ENCODE data around the gene PTPRN2. TPM values are rescaled to one million over a fixed set of nuclear protein-coding genes. Genes with fewer than 3 reads are reported as not detected.
"Not testable (repeated sequence)": the region's sequence is repeated elsewhere in the genome, so short reads cannot be mapped to it uniquely, and the experiment has no call there.

Gene PTPRN2
- total RNA-seq, 1 donor from 2014 or later: 11.4 TPM

DNA sequence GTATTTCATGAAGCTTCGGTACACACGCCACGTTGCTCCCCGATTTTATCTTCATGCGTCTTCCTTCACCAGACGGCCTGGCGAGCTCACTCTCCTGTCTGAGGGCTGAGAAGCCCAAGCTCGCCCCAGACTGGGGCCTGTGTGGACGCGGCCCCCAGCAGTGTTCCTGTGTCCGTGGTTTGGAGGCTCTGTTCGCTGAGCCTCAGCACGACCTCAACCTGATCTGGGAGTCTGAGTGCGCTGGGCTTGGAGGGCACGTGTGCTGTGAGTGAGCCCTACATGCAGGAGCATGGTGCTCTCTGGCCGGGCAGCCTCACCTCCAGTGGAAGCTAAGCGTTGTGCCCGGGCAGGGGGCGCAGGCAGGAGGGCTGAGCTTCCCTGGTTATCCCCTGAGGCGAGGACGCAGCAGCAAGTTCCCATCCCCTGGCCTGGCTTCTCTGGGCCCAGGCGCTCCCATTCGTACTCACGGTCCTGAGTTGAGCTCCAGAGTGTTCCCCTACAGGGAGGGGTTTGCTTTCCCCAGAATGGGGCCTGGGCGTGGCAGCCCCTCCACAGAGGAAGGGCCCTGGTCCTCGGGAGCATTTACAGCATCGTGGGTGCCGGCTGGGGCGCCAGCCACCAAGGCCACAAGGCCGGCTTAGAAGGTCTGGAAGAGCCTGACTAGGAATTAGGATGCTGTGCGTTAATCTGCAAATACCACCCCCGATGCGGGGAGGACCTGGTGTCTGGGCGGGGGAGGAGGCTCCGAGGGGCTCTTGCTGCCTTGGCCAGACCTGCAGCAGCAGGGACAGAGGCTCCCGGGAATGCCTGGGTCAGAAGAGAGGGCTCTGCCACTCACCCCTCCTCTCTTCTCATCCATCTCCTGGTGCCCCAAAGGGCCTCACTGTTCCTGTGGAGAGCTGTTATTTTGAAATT, 850.2 kb downstream of the PTPRN2 start:
- no peaks in the 10 kb centered on the region for H3K9me3 Mint-ChIP-seq (ENCODE audit: low read depth)
- no peak for DNase-seq (ENCODE audit: low spot score, unreplicated experiment)
- TF ChIP-seq, protein P1, sequence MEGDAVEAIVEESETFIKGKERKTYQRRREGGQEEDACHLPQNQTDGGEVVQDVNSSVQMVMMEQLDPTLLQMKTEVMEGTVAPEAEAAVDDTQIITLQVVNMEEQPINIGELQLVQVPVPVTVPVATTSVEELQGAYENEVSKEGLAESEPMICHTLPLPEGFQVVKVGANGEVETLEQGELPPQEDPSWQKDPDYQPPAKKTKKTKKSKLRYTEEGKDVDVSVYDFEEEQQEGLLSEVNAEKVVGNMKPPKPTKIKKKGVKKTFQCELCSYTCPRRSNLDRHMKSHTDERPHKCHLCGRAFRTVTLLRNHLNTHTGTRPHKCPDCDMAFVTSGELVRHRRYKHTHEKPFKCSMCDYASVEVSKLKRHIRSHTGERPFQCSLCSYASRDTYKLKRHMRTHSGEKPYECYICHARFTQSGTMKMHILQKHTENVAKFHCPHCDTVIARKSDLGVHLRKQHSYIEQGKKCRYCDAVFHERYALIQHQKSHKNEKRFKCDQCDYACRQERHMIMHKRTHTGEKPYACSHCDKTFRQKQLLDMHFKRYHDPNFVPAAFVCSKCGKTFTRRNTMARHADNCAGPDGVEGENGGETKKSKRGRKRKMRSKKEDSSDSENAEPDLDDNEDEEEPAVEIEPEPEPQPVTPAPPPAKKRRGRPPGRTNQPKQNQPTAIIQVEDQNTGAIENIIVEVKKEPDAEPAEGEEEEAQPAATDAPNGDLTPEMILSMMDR (IDR thresholded peaks at IDR 0.05; ENCODE audit: unreplicated experiment): no peak
- peaks cover 4% of the 10 kb centered on the region for H3K4me1 Mint-ChIP-seq (ENCODE audit: low read depth)
- H3K4me3 Mint-ChIP-seq (ENCODE audit: low read depth): no peak overlapping the region
- H3K27me3 Mint-ChIP-seq: peaks cover 56% of the 10 kb centered on the region
- H3K36me3 Mint-ChIP-seq (ENCODE audit: insufficient read depth): peaks cover 2% of the 10 kb centered on the region
- H3K27ac Mint-ChIP-seq: peak overlapping the region; percentile 85

DNA sequence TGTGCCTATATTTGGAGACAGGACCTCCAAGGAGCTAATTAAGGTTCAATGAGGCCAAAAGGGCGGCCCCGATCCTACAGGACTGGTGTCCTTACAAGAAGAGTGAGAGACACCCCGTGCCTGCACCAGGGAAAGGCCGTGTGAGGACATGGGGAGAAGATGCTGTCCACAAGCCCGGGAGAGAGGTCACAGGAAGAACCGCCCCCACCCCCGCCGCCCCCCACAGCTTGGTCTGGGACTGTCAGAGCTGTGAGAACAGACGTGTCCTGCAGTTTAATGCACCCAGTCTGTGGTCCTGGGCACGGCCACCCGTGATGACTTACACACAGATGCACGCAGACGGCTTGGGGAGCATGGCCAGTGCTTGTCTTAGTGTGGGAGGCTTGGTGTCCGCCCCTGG, 851.3 kb downstream of the PTPRN2 start:
- H3K4me1 Mint-ChIP-seq (ENCODE audit: low read depth): peaks cover 4% of the 10 kb centered on the region
- peaks cover 2% of the 10 kb centered on the region for H3K36me3 Mint-ChIP-seq (ENCODE audit: insufficient read depth)
- no peak for DNase-seq (ENCODE audit: low spot score, unreplicated experiment)

DNA sequence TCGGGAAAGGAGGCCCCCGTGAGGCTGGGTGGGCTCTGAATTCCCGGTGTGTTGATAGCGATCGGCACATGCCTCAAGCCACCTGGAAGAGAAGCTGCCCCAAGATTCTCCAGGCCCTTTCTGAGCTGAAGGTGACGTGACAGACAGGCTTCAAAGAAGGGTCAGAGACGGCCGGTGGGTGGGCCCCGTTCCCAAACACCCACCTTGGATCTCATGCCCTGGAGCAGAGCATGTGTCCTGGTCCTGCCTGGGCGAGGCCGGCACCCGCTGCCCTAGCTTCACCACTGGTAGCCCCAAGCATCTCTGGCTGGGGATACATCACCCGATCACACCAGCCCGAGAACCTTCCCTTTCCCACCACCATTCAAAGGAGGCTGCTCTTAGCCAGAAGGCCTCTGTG, 851.8 kb downstream of the PTPRN2 start:
- H3K27me3 Mint-ChIP-seq: peaks cover 51% of the 10 kb centered on the region
- TF ChIP-seq, protein P1 (IDR thresholded peaks at IDR 0.05; ENCODE audit: unreplicated experiment): no peak
- DNase-seq (ENCODE audit: low spot score, unreplicated experiment): no peak
- peaks cover 2% of the 10 kb centered on the region for H3K36me3 Mint-ChIP-seq (ENCODE audit: insufficient read depth)
- no peak overlapping the region for H3K27ac Mint-ChIP-seq
- no peaks in the 10 kb centered on the region for H3K9me3 Mint-ChIP-seq (ENCODE audit: low read depth)
- H3K4me3 Mint-ChIP-seq (ENCODE audit: low read depth): no peak overlapping the region
- peaks cover 4% of the 10 kb centered on the region for H3K4me1 Mint-ChIP-seq (ENCODE audit: low read depth)

More for the DNA sequence above, 851.3 kb downstream of the PTPRN2 start:
- TF ChIP-seq, protein P1 (IDR thresholded peaks at IDR 0.05; ENCODE audit: unreplicated experiment): no peak
- peaks cover 48% of the 10 kb centered on the region for H3K27me3 Mint-ChIP-seq
- no peak overlapping the region for H3K27ac Mint-ChIP-seq
- H3K9me3 Mint-ChIP-seq (ENCODE audit: low read depth): no peaks in the 10 kb centered on the region
- H3K4me3 Mint-ChIP-seq (ENCODE audit: low read depth): no peak overlapping the region

DNA sequence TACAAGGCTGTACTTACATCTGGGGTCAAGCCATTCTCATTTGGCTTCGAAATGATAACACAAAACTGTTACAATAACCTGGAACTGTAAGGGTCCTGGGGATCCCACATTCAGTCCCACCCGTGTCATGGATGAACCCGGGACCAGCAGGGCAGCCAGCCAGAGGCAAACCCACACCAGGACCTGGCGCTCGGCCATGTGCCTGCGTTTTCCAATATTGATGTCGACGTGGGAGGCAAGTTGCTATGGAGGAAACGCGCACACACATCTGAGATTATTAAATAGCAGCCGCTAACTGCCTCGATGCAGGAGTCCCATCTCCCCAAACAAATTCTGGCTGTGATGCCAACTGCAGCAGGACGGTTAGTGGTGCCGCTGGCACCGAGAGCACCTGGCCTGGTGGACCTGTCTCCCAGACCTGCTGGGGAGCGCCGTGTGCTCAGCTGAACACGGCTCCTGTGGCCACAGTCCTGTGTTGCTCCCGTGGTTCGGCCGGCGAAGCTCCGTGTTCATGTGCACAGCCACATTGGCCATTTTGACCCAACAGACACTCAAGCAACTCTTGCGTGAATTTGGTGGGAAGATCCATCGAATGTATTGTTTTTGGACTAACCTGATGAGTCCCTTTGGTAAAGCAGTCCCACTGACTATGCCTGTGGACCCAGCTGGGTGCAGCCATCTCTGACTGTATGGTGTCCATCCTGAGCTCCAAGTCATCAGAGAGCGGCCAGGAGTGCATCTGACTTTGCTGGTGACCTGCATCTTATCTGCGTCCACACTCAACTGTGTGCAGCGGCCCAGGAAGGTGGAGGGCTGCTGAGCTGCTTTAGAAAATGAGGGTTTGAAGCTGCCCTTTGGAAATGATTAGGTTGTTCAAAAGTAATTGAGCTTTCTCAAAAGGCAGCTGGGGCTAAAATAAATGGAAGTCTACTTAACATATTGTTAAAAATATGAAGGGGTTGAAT, 852.7 kb downstream of the PTPRN2 start:
- Mint-ChIP-seq H3K27ac (no peak overlapping the region), H3K4me3 (ENCODE audit: low read depth) (no peak overlapping the region), H3K27me3 (peaks cover 51% of the 10 kb centered on the region), H3K4me1 (ENCODE audit: low read depth) (peaks cover 4% of the 10 kb centered on the region), H3K36me3 (ENCODE audit: insufficient read depth) (peaks cover 2% of the 10 kb centered on the region), H3K9me3 (ENCODE audit: low read depth) (no peaks in the 10 kb centered on the region)
- TF ChIP-seq, protein P1 (IDR thresholded peaks at IDR 0.05; ENCODE audit: unreplicated experiment): no peak
- no peak for DNase-seq (ENCODE audit: low spot score, unreplicated experiment)

DNA sequence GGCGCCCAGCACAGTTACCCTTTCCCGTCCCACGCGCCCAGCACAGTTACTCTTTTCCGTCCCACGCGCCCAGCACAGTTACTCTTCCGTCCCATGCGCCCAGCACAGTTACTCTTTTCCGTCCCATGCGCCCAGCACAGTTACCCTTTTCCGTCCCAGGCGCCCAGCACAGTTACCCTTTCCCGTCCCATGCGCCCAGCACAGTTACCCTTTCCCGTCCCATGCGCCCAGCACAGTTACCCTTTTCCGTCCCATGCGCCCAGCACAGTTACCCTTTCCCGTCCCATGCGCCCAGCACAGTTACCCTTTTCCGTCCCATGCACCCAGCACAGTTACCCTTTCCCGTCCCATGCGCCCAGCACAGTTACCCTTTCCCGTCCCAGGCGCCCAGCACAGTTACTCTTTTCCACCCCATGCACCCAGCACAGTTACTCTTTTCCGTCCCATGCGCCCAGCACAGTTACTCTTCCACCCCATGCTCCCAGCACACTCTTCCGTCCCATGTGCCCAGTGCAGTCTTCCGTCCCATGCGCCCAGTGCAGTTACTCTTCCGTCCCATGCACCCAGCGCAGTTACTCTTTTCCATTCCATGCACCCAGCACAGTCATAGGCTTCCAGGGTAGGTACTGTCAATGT, 853.7 kb downstream of the PTPRN2 start:
- peaks cover 49% of the 10 kb centered on the region for H3K27me3 Mint-ChIP-seq
- not testable (repeated sequence) for H3K4me1 Mint-ChIP-seq (ENCODE audit: low read depth); H3K27ac Mint-ChIP-seq; H3K9me3 Mint-ChIP-seq (ENCODE audit: low read depth); DNase-seq (ENCODE audit: low spot score, unreplicated experiment); H3K36me3 Mint-ChIP-seq (ENCODE audit: insufficient read depth); H3K4me3 Mint-ChIP-seq (ENCODE audit: low read depth)
